HUDEP-2 (cell line): ENCODE results near the gene RTL10.
"Not testable (repeated sequence)": the region's sequence is repeated elsewhere in the genome, so short reads cannot be mapped to it uniquely, and the experiment has no call there.

ENCODE experiments used
- DNase-seq, 76 experiments: peaks; one replicate each; lab custom pipeline; 2025; ENCODE audit not compliant: unreplicated experiment in 76 of 76; lab: John Stamatoyannopoulos, UW

The RTL10 gene

DNA sequence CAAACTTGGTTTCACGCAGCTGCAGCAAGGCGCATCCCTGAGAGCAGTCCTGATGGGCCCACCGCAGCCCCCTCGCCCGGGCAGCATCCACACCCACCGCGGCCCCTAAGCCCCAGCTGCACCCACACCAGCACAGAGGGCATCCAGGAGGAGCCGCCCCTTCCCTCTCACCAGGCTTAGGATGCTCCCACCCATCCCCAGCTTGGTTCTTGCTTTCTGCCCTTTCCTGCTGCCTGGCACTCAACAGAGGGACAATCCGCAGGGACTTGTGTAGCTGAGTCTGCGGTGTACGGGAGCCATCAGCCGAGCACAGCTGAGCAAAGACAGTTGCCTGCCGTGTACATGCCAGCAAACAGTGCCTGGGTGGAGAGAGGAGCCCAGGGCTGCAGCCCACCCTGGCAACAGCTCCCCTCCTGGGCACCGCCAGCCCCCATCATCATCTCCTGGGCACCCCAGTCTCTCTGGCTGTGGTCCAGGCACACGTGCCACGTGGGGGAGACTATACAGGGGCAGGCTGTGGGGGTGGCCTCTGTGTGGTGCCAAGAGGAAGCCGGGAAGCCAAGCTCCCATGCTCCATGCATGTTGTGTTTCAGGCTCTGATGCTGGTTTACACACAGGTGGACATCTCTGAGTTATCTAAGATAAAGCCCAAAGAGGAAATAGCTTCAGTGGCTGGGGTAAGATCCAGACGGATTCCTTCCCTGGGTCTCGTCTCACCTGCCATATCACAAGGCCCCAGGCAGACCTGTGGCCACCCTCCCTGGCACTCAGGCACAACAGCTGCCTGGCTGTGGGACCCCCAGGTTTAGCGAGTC is 36.0 kb upstream of the RTL10 start:
- DNase-seq = no peak

DNA sequence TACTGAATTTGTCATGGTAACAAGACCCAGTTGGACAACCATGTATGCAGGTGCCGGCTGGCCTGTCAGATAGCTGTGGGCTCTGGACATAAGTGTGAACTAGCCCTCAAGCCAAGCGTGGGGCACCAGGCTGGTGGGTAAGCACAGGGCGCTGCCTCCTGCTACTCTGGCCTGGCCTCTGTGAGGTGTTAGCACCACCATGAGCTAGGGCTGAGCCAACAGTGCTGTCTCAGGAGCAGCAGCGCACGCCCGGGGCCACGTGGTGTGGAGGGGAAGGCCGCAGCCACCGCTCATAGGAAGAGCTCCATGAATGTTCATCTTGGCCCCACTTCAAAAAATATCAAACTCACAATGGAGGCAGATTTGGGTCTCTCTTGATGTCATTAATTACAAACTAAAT is 35.3 kb upstream of the RTL10 start:
- no peak for DNase-seq

DNA sequence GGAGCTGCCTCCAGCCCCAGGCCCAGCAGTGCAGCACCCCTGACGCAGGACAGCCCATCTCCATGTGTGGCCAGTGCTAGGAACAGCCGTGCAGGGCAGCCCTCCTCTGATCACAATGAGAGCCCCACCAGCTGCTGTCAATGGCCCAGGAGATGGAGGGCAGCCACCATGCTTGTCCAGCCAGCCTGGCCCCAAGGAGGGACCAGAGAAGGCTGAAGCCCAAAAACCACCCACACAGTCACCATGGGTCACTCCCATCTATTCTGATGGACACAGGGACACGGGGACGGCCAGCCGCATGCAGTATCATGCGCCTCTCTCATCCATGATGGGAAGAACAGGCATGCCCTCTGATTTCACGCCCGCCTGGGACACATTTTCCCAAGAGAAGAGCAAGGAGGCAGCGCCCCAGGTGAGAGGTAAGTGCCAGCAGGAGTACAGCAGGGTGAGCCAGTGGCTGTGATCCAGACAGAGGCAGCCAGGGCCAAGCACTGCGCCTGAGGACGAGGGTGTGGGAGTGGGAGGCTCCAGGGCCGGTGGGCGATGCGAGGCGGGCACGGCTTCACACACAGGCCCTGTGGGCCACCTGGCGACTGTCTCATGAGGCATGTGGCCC is 33.6 kb upstream of the RTL10 start:
- no peak for DNase-seq

DNA sequence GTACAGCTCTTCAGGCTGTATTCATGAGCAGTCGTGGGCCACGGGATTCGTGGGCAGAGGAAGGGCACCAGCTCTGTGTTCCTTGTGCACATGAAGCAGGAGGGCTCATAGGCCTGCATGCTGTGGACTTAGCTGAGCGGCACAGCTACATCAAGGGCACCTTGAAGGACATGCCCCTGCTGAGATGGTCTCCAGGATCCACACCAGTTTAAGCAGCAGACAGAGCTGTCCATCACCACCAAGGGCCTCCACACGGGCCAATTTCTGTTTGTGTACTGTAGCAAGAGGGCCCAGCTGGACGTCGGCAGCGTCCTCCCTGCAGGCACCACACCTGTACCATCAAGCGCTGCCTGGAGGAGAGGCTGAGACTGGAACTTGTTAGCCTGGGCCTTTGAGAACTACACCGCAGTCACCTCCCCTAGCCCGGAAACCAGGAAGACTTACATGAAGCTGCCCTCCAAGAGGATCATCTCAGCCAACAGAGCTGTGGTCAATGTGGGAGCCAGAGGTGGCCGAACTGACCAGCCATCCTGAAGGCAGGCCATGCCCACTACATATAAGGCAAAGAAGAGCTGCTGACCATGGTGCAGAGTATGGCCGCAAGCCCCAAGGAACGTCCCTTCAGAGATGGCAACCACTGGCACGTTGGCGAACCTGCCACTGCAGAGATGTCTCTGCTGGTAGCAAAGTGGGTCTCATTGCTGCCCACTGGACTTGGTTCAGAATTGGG is 32.7 kb upstream of the RTL10 start:
- DNase-seq = no peak

DNA sequence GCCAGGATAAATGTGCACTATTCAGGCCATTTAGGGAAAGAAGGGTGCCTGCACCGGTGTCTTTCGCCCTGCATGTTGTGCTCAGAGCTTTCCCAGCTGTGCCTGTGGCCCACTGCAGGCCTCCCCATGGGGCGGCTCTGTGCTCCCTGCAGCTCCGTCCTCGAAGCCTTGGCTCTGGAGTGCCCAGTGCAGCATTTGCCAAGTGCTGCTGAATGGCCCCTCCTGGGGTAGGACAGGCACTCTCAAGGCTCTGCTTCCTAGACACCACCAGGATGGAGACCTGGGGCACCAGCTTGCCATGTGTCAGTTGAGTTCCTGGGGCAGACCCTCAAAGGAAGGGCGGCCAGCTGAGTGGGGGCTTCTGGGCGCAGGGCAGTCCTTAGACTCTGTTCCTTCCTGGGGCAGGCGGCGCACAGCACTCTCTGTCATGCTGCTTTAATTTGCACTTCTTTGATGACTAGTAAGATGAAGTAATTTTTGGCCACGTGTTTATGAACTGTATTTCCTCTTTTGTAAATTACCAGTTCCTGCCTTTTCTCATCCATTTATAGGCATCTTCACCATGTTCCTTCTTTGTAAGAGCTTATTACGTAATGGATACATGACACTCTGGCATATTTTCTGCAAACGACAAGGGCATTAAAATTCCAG is 32.1 kb upstream of the RTL10 start:
- no peak for DNase-seq

DNA sequence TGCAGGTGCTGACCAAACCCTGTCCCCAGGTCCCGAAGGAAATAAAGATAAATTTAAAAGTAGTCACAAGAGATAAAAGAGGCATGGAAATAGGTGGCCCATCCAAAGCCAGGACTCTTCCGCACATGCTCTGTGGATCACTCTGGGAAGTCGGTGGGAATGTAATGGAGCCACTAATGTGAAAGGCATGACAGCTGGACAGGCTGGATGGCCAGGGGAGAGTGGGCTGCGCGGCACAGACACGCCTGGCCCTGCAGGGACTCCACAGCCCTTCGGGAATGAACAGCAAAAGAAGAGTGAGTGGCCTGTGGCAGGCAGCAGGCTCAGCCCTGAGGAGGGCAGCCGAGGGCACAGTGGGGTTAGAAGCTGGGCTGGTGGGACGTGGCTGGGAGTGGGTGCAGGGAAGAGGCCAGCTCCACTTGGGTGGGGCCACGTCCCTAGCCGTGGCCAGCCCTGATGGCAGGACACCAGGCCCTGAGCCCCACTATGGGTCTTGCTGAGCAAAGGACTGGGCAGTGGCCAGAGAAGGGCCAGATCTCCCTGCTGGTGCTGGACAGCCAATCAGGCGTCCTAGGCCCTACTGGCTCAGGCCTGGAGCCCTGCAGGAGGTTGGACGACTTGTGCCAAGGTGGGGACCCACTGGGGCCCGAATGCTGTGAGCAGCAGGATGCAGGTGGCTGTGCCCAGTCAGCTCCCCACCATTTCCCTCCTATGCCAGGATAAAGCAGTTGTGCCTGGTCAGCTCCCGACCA is 31.3 kb upstream of the RTL10 start:
- no peak for DNase-seq

DNA sequence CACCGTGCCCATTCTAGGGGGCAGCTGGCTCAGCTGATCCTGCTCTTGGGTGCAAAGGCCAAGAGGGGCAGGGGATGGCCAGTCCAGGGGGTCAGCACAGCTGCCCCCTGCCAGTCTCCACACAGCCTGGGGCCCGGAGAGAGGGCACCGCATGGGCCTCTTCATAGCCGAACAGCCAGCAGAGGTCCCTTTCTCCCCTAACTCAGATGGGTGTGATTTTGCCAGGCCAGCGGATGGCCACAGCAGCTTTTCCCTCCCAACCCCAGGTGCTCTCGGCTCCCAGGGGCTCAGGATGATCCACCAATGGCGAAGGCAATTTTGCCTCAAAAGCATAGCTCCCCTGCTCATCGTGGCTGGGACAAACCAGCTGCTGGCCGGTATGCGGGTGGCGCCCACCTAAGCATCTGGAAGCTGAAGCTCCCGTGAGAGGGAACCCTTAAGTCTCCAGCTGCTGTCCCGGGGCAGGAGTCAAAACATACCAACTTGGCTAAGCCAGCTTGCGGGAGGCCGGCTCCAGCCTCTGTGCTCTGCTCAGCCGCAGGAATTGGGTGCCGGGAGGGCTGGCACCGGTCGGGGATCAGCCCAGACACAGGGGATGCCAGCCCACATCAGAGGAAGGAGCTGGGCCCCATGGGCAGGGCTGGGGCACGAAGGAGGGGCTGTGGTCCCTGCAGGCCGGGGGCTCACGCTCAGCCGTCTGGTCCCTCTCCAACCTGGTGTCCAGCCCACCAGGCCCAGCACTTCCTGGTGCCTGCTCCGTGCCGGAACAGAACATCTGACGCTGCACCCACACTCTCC is 30.5 kb upstream of the RTL10 start:
- DNase-seq = no peak

DNA sequence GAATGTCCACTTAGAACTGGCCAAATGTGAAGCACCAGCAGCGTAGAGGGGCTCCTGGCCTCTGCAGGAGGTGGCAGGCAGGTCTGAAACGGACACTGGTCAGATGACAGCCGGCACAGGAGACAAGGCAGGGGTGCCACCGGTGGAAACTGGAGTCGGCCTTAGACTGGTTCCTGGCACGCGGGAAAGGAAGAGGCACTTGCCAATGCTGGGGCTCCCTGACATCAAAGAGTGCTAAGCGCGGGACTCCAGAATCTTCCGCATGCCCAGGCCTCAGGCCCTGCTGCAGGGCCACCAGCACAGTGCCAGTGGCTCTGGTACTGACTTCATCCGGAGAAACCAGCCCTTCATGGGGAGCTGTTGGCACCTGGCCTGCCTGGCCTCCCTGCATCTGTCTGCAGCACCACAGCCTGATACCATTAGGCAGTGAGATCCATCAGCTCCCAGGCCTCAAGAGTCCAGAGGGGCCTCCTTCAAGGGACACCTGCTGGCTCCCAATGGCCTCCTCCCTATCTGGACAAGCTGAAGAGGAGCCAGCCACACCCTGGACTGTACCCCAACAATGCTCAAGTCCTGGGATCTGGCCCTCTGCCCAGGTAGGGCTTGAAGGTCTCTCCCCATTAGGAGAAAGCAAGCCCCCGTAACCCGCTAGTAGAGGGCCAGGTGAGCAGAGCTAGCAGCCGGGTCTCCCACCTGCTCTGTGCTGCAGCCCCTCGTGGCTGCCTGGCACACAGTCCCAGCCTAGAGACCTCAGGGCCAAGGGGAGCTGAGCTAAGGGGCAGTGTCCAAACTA is 29.7 kb upstream of the RTL10 start:
- no peak for DNase-seq

DNA sequence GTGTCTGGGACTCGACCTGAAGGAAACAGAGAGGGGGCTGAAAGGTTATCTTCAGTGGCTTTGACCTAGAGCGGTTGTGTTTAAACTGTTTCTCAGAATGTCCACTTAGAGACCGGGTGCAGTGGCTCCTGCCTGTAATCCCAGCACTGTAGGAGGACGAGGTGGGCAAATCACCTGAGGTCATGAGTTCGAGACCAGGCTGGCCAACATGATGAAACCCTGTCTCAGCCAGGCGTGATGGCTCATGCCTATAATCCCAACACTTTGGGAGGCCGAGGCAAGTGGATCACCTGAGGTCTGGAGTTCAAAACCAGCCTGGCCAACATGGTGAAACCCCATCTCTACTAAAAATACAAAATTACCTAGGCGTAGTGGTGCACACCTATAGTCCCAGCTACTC is 28.8 kb upstream of the RTL10 start:
- DNase-seq = not testable (repeated sequence)

DNA sequence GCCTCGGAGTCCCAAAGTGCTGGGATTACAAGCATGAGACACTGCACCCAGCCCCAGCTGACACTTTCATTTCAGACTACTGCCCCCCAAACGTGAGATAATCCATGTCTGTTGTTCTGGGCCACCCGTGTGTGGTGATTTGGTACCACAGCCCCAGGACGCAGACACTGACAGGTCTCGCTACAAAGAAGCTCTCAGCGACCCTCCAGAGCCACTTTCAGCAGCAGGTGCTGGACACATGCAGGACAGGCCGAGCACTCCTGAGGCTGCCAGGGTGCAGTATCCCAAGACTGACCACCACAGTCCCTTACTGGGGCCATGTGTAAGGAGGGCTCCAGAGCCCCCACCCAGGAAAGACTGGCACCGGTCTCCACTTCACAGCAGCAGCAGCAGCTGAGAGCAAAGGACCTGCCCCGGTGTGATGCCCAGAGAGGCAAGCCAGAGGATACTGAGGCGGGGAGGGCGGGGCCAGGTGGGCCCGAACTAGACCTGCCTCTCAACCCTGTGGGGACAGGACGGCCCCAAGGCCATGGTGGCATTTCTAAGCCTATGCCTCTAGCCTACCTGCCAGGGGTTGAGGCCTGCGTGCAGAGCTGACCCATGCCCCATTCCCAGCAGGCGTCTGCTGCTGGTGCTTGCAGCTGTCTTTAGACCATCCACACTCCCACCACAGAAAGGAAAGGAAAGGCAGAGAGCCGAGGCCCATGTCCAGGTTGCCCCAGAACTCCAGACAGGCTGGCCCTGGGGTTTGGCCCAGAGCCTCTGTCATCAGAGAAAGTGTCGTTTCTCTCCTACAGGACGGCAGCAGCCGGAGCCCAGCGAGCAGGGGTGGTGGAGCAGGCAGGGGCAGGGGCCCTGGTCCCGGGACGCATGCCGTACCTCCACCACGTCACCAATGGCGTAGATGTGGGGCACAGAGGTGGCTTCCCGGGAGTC is 28.0 kb upstream of the RTL10 start:
- DNase-seq = no peak

DNA sequence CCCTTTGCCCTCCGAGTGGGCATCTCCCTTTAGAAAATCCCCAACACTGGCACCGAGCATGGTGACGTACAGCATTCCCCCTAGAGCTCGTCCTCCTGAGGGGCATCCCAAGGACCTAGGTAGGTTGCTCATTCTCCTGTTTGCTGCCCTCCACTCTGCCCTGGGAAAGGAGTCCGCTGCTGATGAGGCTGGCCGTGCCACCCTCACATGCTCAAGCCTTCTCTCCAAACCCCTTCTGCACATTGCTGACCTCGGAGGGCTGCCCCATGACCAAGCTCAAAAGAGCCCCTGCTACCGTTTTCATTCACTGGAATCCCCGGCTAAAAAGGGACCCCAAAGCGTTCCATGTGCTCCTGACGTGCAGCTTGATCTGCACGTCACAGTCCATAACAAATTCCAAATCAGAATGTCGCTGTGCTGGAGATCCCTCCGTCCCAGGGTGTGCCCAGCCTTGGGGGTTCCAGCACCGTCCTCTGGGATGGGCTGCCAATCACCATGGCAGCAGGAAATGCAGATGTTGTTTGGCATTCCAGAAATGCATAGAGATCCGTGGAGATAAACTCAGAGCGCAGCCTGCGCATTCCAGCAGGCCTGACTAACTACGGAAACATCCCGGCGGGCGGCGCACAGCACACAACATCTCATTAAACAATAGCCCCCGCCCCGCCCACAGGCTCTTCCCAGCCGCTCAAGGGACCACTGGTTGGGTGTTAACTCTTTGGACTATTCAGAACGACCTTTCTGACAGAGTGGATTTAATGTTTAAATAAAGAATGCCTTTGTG is 26.3 kb upstream of the RTL10 start:
- DNase-seq = no peak

DNA sequence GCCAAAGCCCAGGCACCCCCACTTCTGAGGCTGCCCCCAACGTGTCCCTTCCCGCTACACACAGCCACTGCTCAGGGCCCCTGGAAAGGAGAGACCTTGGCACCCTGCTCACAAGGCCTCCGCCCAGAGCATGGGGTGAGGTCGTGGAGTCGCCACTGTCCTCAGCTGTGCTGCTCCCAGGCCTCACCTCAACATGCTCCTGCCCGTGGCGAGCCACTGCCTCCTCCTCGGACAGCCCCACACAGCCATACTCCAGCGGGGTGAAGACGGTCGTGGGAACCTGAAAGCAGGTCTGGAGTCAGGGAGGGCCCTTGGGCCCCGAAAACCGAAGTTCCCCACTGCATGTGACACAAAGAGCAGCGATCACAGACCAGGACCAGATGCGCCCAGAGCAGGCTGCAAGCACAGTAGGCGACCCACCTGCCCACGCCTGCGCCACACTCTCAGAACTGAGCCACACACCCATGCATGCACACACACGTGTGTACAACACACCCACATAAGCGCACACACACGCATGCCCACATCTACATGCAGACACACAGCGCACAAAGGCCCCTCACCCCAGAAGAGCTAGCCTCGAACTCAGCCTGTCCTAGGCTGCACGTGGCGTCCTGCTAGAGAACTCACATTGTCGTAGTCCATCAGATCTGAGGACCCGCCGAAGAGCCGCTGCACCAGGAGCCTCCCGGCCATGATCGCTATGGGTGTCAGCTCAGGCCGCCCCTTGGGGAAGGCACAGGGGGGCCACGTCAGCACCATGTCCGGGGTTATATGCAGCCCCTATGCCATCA is 25.5 kb upstream of the RTL10 start:
- no peak for DNase-seq

DNA sequence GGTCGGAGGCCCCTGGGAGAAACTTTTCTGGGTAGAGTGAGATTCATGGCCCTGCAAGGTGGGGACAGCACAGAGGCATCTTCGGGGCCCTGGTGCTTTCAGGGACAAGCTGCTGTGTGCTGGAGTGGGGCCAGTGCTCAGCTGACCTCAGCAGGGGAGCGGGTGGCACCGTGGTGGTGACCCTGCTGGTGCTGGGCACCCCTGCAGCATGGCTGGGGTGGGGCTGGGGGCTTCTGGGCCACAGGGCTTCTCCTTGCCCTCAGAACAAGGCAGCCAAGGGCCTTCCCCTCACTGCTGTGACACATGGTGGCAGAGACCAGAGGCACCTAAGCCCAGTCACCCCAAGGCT is 24.9 kb upstream of the RTL10 start:
- no peak for DNase-seq

DNA sequence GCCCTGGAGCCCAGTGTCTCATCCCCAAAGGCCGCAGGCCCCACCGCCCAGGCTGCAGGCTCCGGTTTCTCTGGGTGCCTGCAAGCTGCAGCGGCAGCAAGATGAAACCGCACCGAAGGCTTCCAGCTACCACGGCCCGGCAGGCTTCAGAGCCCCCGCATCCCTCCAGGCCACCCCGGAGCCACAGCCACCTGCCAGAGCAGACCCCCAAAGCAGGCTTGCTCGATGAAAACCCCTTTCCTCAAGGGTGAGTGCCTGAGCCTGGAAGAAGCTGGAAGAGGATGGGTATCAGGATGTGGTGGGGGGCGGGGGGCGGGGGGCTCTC is 24.5 kb upstream of the RTL10 start:
- no peak for DNase-seq

DNA sequence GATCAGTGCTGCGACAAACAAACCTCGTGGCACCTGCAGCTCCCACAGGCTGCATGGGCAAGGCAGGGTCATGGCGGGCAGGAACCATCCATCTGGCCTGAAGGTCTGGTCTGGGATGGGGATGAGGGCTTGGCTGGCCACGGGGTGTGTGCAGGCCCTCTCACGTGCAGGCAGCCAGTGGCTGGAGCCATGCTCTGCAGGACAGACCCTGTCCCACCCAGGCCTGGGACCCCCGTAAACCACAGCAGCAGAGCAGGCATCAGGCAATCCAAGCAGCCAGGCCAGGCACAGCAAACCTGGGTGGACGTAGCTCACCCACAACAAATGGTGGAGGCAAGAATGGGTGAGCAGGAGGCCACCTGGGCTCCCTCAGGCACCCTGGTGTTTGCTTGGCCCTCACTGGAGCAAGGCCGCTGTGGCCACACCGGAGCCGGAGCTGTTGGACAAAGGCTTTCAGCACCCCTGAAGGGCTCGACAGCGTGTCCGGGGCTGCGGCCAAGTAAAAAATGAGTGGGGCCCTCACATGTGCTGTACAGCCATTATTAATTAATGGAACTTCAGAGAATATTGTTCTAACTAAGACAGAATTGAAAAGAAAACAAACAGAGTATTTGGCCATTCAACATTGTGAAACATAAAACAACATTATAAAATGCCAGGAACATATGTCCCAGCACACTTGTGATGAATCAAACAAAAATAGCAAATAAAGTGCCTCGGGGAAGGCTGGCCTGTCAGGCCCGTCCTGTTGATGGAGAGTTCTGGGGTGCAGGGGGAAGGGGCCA is 24.0 kb upstream of the RTL10 start:
- DNase-seq = no peak
